ENCODE measurements around the gene MTF2.
A peak's percentile ranks its signal among the peaks of the same experiment; 100 is the strongest.
"Not testable (repeated sequence)": the region's sequence is repeated elsewhere in the genome, so short reads cannot be mapped to it uniquely, and the experiment has no call there.

MTF2 gene

DNA sequence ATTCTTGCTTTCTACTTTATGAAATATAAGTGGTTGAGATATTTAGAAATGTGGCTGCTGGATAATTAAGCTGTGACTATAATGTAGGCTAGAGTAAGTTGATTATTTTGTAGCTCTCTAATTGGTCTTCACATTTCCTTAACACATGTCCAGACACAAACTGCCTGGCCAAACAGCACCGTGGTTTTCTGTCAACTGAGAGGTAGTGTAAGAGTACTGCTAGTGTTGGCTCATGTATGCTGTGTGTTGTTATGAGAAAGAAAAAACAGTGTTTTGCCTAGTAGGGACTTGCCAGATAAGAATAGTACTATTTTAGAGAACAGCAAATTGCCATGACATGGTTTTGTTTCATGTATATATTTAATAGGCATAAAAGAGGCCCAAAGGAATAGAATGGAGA, 64.1 kb downstream of the MTF2 start:
- no peak for DNase-seq

GRCh38 chr1:93143769-93144168, 64.7 kb downstream of the MTF2 start:
- DNase-seq, result no peak

DNA sequence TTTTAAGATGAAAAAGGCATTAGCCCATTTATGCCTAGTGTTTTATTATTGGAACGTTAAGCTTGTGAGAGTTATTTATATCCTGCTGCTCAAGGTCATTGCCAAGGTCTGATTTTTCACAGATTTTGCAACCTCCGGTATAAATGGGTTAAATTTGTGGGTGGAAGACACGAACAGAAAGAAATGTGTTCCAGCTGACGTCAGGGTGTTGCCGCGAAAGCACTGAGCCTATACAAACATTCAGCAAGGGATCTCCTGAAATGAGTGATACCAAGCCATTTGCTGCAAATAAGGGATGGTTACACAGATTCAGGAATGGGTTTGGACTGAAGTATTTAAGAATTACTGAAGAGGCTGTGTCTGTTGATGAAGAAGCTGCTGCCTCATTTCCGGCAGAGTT, 68.9 kb downstream of the MTF2 start:
- no peak for DNase-seq

DNA sequence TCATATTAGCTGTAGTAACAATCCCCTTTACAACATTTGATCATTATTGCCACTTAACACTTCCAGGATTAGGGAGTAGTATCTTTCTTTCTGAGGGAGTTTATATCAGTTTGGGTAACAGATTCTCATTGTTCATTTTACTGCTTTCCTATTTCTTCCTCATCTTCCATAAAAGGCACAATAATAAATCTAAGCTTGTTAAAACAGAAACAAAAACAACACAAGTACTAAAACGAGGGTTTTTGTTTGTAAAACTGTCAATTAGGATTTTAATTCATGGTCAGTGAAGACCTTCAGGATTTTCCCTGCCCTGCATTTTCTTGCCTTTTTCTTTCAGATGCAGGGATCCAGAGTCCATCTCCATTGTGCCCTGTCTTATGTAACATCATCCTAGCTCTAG, 71.6 kb downstream of the MTF2 start:
- no peak for DNase-seq

DNA sequence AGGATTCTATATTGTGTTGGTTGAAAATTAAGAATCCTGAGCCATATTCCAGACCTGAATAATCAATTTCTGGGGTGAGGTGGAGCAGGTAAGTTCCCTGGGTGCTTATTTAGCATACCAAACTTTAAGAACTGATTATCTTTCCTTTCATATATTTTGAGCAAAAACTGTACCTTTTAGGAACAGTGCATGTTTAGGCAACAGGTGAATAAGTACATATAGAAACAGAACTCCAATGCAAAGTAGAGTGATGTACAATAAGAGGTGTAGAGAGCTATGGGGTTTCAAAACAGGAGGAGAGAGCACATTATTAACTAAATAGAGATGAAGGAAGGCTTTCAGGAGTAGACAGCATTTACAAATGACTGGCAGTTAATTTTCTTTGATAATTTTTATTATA, 72.4 kb downstream of the MTF2 start:
- DNase-seq, result no peak

DNA sequence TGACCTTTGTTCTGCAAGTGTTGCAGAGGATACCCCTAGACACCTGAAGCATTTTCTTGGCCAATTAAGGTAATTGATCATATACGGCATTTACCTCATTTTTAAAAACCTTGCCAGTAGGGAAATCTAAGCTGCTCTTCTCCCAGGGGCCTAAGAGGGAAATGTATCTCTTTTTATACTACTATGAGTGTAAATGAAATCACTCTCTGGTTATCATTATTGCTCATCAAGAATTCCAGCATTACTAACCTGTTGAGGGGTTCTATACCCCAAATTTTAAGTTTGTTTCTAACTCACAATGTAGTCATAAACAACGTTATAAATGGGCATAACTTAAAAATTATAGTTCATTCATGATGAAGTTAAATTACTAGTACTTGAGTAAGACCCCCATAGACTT, 73.8 kb downstream of the MTF2 start:
- no peak for DNase-seq

DNA sequence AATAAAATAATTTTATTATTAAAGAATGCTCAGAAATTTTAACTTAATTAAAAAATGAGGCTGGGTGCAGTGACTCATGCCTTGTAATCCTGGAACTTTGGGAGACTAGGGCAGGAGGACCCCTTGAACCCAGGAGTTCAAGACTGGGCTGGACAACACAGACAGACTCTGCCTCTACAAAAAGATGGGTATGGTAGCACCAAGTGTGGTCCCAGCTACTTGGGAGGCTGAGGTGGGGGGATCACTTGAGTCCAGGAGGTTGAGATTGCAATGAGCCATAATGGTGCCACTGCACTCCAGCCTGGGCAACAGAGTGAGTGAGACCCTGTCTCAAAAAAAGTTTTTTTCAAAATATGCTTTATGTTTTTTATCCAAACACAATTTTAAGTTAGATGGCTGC, 75.8 kb downstream of the MTF2 start:
- DNase-seq, result no peak

DNA sequence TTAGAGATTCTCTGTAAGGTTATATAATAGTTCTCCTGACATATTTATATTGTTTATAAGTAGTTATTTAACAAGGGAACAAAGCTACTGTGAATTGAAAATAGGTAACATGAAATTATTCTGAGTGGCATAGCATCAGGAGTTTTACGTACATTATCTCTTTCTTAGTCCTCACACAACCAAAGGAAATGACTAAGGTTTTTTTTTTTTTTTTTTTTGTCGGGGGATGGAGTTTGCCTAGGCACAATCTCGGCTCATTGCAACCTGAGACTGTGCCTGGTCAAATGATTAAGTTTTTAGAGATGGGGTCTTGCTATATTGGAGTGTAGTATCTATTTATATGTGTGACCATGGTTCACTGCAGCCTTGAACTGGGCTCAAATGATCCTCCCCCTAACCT, 76.3 kb downstream of the MTF2 start:
- no peak for DNase-seq

- DNase-seq, result no peak
Observed at GRCh38 chr1:93159337-93159736, 80.3 kb downstream of the MTF2 start.

DNA sequence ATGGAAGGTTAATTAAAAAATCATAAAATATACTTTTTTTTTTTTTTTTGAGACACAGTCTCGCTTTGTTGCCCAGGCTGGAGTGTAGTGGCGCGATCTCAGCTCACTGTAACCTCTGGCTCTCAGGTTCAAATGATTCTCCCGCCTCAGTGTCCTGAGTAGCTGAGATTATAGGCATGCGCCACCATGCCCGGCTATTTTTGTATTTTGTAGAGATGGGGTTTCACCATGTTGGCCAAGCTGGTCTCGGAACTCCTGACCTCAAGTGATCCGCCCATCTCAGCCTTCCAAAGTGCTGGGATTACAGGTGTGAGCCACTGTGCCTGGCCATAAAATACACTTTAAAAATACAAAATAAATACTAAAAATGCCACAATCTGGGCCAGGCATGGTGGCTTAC, 84.2 kb downstream of the MTF2 start:
- not testable (repeated sequence) for DNase-seq

- no peak for DNase-seq
Observed at GRCh38 chr1:93164816-93165215, 85.7 kb downstream of the MTF2 start.

DNA sequence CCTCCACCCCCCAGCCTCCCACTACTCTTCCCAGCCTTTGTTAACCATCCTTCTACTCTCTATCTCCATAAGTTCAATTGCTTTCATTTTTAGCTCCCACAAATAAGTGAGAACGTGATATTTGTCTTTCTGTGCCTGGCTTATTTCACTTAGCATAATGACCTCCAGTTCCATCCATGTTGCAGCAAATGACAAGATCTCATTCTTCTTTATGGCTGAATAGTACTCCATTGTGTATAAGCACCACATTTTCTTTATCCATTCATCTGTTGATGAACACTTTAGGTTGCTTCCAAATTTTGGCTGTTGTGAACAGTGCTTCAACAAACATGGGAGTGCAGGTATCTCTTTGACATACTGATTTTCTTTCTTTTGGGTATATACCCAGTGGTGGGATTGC, 86.8 kb downstream of the MTF2 start:
- not testable (repeated sequence) for DNase-seq

DNA sequence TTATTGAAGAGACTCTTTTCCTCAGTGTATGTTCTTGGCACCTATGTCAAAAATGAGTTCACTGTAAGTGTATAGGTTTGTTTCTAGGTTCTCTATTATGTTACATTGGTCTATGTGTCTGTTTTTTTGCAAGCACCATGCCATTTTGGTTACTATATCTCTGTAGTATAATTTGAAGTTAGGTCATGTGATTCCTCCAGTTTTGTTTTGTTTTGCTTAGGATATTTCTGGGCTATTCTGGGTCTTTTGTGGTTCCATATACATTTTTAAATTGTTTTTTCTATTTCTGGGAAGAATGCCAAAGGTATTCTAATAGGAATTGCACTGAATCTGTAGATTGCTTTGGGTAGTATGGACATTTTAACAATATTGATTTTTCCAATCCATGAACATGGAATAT, 87.9 kb downstream of the MTF2 start:
- DNase-seq, result no peak

DNA sequence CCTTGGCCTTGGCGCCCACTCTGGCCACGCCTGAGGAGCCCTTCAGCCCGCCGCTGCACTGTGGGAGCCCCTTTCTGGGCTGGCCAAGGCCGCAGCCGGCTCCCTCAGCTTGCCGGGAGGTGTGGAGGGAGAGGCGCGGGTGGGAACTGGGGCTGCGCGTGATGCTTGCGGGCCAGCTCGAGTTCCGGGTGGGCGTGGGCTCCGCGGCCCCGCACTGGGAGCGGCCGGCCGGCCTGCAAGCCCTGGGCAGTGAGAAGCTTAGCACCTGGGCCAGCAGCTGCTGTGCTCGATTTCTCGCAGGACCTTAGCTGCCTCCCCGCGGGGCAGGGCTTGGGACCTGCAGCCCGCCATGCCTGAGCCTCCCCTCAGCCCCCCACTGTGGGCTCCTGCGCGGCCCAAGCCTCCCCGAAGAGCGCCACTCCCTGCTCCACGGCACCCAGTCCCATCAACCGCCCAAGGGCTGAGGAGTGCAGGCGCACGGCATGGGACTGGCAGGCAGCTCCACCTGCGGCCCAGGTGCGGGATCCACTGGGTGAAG, 91.1 kb downstream of the MTF2 start:
- DNase-seq, result not testable (repeated sequence)

DNA sequence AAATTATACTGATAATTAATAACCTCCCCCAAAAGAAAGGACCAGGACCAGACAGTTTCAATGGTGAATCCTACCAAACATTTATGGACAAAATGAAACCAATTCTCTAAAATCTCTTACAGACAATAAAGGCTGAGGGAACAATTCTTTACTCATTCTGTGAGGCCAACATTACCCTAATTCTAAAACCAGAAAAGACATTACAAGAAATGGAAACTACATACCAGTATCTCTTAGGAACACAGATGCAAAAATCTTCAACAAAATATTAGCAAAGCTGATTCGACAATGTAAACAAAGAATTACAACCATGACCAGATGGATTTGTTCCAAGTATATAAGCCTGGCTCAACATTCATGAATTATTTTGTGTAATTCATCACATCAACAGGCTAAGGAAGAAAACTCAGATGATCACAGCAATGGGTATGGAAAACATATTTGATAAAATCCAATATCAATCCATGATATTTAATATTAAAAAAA, 92.5 kb downstream of the MTF2 start:
- no peak for DNase-seq

DNA sequence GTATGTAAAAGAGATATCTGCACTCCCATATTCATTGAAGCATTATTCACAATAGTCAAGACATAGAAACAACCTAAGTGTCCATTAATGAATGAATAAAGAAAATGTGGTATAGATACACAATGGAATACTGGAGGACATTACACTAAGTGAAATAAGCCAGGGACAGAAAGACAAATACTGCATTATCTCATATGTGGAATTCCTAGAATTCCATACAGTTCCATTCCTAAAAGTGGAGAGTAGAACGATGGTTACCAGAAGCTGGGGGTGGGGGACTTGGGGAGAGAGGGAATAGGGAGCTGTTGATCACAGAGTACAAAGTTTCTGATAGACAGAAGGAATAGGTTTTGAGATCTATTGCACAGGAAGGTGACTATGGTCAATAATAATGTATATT, 93.7 kb downstream of the MTF2 start:
- no peak for DNase-seq

- DNase-seq, result not testable (repeated sequence)
Observed at GRCh38 chr1:93174638-93175037, 95.6 kb downstream of the MTF2 start.

- no peak for DNase-seq
Observed at GRCh38 chr1:93177991-93178390, 98.9 kb downstream of the MTF2 start.

DNA sequence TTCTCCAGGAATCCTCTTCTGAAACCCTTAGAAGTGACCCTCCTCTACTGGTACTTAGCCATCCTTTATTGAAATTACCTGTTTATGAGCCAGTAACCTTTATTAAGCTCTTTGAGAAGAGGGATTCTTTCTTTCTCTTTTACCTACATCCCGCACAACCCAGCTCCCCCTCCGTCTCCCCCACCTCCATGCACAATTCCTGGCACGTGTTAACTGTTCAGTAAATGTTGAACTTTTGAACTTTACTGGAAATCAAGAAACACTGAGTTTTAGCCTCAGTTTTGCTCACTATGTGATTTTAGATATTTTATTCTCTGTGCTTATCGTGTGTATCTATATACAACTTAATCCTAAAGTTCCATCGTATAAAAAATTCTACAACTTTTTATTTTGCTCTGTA, 99.3 kb downstream of the MTF2 start:
- no peak for DNase-seq

DNA sequence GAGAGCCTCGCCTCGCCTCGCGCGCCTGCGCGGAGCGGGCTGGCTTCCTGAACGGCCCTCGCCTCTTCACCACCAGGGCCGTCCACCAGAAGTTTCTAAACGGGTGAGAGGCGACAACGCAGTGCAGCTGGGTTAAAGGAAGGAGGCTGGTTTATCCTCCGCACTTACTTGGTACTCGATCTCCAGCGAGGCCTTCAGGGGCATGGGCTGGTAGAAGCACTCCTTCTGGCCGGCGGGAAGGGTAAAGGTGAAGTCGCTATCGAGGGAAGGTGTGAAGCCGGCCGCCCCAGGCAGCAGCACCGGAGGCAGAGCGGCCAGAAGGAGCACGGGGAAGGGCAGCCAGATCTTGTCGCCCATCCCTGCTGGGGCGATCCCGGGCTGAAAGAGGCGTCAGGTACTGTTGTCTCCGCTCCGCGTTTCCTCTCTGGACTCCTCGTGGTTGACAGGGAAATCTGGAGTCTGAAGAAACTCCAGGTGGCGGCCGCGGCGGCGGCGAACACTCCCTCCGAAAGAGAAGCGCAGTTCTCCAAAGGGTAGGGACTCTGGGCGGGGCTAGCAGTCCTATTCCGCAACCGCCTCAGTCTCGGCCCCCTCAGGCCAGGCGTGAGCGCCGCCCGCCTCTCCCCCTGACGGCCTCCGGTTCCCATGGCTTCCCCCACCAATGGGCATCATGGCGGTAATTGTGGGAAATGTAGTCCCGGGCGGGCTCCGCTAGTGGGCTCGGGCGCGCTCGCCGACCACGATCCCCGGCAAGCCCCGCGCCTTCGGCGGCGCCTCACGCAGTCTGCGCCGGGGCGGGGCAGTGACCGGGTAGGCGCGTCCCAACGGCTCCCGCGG, 101.0 kb downstream of the MTF2 start, which contains the start of gene TMED5:
Gene TMED5, minus strand, starts transcription at position 528 of the 837 bp plus-strand sequence. Its CDS starts 171 bp downstream, at position 357.
- DNase-seq, result peak; percentile 92

GRCh38 chr1:93180723-93181613, 101.9 kb downstream of the MTF2 start, which contains the start of gene CCDC18:
TSS of gene CCDC18 (plus strand) at chr1:93180724. CDS start at chr1:93183362, 2,638 bp downstream.
- no peak for DNase-seq

- DNase-seq, result no peak
Observed at GRCh38 chr1:93186667-93187066, 107.6 kb downstream of the MTF2 start.

Data from activated gamma-delta T cell (primary cell).